ENCODE results near the gene RCOR3. TPM values are rescaled to one million over a fixed set of nuclear protein-coding genes. Genes with fewer than 3 reads are reported as not detected.

RCOR3 gene
- total and polyA plus RNA-seq, 11 donors, result 25.3 to 60.1 (median 42.7) TPM

DNA sequence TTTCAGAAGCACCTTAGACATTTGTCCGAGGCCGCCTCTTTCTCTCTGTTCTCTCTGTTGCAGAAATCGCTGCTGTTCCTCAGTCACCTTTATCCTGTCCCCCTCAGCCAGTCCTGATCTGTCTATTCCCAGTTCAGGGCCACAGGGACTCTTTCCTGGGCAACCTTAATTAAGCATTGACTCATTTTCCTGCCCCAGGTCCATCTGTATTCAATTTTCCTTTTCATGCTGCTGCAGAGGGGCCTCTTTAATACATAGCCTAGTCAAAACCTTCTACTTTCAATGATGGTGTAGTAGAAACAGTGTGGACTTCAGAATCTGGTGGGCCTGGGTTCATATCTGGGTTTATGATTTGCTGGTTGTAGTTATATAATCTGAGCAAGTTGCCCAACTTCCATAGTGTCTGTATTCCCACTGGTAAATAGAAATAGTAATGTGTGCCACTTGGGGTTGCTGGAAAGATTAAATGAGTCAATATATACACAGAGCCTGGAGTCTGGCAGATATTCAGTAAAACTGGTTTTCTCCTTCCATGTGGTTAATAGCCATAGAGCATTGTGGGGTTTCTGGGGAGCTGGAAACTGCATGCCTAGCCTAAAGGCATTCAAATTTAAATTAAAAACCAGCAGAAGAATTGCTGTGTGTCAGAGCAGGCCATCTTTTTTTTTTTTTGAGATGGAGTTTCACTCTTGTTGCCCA lies 72.0 kb downstream of the RCOR3 start:
- Histone ChIP-seq H3K36me3 (no peaks in the 10 kb centered on the region), H3K27me3 (no peaks in the 10 kb centered on the region), H3K4me1 (peaks cover 0 to 74% (median 13%) of the 10 kb centered on the region in 12 donors), H3K9me3 (no peaks in the 10 kb centered on the region), H3K4me3 (no peak overlapping the region), H3K27ac (no peak overlapping the region)
- DNase-seq (no peak), ATAC-seq (no peak)
- 96 to 98% (median 97%) methylated on average over 3 of the region's 3 CpGs for WGBS, 4 donors
- intact Hi-C loops (cut with DNase I), result loop anchor here in 1 of 10 donors (5.0 kb wide), 1 partner anchor 46 kb away; no protein-coding TSS in a partner anchor
- no peak for TF ChIP-seq POLR2A (IDR thresholded peaks at IDR 0.05)
- TF ChIP-seq, protein P1, sequence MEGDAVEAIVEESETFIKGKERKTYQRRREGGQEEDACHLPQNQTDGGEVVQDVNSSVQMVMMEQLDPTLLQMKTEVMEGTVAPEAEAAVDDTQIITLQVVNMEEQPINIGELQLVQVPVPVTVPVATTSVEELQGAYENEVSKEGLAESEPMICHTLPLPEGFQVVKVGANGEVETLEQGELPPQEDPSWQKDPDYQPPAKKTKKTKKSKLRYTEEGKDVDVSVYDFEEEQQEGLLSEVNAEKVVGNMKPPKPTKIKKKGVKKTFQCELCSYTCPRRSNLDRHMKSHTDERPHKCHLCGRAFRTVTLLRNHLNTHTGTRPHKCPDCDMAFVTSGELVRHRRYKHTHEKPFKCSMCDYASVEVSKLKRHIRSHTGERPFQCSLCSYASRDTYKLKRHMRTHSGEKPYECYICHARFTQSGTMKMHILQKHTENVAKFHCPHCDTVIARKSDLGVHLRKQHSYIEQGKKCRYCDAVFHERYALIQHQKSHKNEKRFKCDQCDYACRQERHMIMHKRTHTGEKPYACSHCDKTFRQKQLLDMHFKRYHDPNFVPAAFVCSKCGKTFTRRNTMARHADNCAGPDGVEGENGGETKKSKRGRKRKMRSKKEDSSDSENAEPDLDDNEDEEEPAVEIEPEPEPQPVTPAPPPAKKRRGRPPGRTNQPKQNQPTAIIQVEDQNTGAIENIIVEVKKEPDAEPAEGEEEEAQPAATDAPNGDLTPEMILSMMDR (IDR thresholded peaks at IDR 0.05), result no peak

DNA sequence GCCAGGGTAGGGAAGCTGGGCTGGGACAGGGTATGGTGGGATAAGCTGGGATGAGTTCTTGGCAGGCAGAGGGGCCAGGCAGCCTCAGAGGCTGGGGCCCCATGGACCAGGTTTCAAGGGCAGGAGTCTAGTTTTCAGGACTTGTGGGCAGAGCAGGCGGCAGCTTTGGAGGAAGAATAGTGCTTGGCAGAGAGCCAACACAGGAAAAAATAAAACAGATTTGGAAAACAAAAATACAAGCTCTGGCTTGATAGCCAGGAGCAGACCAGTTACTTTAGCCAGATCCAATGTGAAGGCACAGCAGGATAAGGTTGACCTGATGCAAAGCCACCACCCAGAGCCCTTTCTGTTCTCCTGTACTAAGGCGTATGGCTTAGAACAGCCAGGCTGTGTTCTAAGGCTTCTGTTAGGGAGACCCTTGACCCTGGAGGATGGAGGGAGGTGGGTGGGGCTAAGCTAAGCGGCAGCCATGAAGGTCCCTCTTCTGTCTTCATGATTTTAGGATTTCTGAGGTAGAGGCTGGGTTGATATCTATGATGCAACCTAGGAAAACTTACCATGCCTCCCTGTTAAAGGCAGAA lies 73.0 kb downstream of the RCOR3 start:
- DNase-seq (no peak), ATAC-seq (no peak)
- peaks cover 0 to 79% (median 8%) of the 10 kb centered on the region in 12 donors for H3K4me1 ChIP-seq
- H3K9me3 ChIP-seq, result no peaks in the 10 kb centered on the region
- no peak overlapping the region for H3K4me3 ChIP-seq
- no peak for TF ChIP-seq POLR2A (IDR thresholded peaks at IDR 0.05)
- TF ChIP-seq, protein P1 (IDR thresholded peaks at IDR 0.05), result no peak
- H3K27ac ChIP-seq, result no peak overlapping the region
- 51 to 80% (median 69%) methylated on average over 3 of the region's 3 CpGs for WGBS, 4 donors
- H3K36me3 ChIP-seq, result no peaks in the 10 kb centered on the region
- no peaks in the 10 kb centered on the region for H3K27me3 ChIP-seq
- intact Hi-C loops (cut with DNase I), result loop anchor here in 1 of 10 donors (5.0 kb wide), 1 partner anchor 45 kb away; no protein-coding TSS in a partner anchor

DNA sequence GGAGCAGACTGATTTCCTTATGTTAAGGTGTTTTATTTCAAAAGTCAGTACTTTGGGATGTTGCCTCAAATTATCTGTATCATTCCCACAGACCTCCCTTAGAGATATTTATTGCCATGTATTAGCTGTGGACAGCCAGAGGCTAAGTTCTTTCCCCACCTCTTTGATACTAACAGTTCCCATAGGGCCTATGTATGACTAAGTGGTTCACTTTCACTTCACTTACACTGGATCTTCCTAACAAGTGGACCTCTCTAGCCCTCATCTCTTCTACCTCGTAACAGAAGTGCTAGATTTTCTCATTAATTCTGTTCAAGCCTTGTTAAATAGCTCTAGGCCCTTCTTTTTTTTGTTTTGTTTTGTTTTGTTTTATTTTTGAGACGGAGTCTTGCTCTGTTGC lies 73.7 kb downstream of the RCOR3 start:
- H3K4me1 ChIP-seq, result peaks cover 0 to 79% (median 6%) of the 10 kb centered on the region in 12 donors
- no peak for ATAC-seq

DNA sequence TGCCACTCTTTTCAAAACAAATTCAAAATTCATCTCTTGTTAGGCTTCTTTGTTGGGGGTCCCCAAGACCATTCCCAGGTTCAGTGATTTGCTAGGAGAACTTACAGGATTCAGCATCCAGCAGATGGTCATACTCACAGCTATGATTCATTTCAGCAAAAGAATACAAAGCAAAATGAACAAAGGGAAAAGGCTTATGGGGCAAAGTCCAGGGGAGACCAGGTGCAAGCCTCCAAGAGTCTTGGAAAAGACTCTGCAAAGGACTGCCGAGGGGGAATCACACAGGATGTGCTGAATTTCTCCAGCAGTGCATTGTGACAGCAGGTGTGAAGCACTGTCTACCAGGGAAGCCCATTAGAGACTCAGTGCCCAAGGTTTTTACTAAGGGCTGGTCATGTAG lies 74.7 kb downstream of the RCOR3 start:
- Histone ChIP-seq H3K4me3 (no peak overlapping the region), H3K36me3 (no peaks in the 10 kb centered on the region), H3K27me3 (no peaks in the 10 kb centered on the region), H3K9me3 (no peaks in the 10 kb centered on the region), H3K27ac (no peak overlapping the region), H3K4me1 (peaks cover 0 to 68% (median 6%) of the 10 kb centered on the region in 12 donors)
- DNase-seq (no peak), ATAC-seq (no peak)
- WGBS, 4 donors, result 65 to 75% (median 70%) methylated on average over 1 of the region's 1 CpG
- intact Hi-C loops (cut with DNase I), result loop anchor here in 1 of 10 donors (5.0 kb wide), 1 partner anchor 43 kb away; no protein-coding TSS in a partner anchor
- TF ChIP-seq, protein P1 (IDR thresholded peaks at IDR 0.05), result no peak
- TF ChIP-seq POLR2A (IDR thresholded peaks at IDR 0.05), result no peak

More for the DNA sequence above, 73.7 kb downstream of the RCOR3 start:
- Histone ChIP-seq H3K27ac (no peak overlapping the region), H3K9me3 (no peaks in the 10 kb centered on the region), H3K4me3 (no peak overlapping the region), H3K27me3 (no peaks in the 10 kb centered on the region), H3K36me3 (no peaks in the 10 kb centered on the region)
- intact Hi-C loops (cut with DNase I), result loop anchor here in 1 of 10 donors (5.0 kb wide), 1 partner anchor 44 kb away; no protein-coding TSS in a partner anchor
- no peak for DNase-seq
- TF ChIP-seq POLR2A (IDR thresholded peaks at IDR 0.05), result no peak
- TF ChIP-seq, protein P1 (IDR thresholded peaks at IDR 0.05), result no peak
- 89 to 98% (median 92%) methylated on average over 2 of the region's 2 CpGs for WGBS, 4 donors
